OCI-LY7 (cell line): ENCODE measurements around the gene GADD45GIP1. TPM values are rescaled to one million over a fixed set of nuclear protein-coding genes. Genes with fewer than 3 reads are reported as not detected.

Source experiments
- BruUV-seq: library from RNA; stranded (reverse); fragments of 400-500 nt; replicated peaks from 2 replicates; lab custom pipeline; 2021; lab: Mats Ljungman, UMichigan
- CTCF ChIA-PET: fragments of 300-600 bp; sonication (Branson Sonifier 250); formaldehyde crosslinking; loops from one replicate; lab custom pipeline; 2022; ENCODE audit warnings: antibody characterized with exemption; ENCODE audit not compliant: unreplicated experiment; lab: Charles Lee
- POLR2A ChIA-PET: fragments of 300-600 bp; sonication (Branson Sonifier 250); formaldehyde crosslinking; loops from one replicate; lab custom pipeline; 2022; ENCODE audit warnings: antibody characterized with exemption; lab: Charles Lee
- DNase-seq: peaks from one replicate; pipeline ENCODE4 v3.0.0-alpha.2; 2015; ENCODE audit warnings: low spot score
- H2AFZ ChIP-seq: fragments of 200-600 bp; sonication (generic), shearing (Covaris generic); 2 replicates; pipeline ENCODE4 v1.6.1; 2014; ENCODE audit warnings: mild to moderate bottlenecking, antibody characterized with exemption, low read length, moderate library complexity
- H3K27ac ChIP-seq: fragments of 200-600 bp; sonication (generic); 2 replicates; pipeline ENCODE4 v1.5.1; 2014; ENCODE audit warnings: mixed run types, low read depth, mild to moderate bottlenecking, moderate library complexity, low read length, inconsistent platforms; ENCODE audit not compliant: poor library complexity, severe bottlenecking
- H3K36me3 ChIP-seq: fragments of 200-600 bp; sonication (generic); 2 replicates; pipeline ENCODE4 v1.6.1; 2014; ENCODE audit warnings: mild to moderate bottlenecking, antibody characterized with exemption, low read length, moderate library complexity, mixed read lengths; ENCODE audit not compliant: insufficient read depth
- H3K4me1 ChIP-seq: fragments of 200-600 bp; sonication (generic); 2 replicates; pipeline ENCODE4 v1.5.1; 2014; ENCODE audit warnings: mild to moderate bottlenecking, low read length; ENCODE audit not compliant: insufficient read depth, poor library complexity, severe bottlenecking
- H3K4me2 ChIP-seq: fragments of 200-600 bp; sonication (generic); 2 replicates; pipeline ENCODE4 v1.6.1; 2014; ENCODE audit warnings: mild to moderate bottlenecking, low read length
- H3K4me3 ChIP-seq: fragments of 200-600 bp; sonication (generic); 2 replicates; pipeline ENCODE4 v1.5.1; 2014; ENCODE audit warnings: mild to moderate bottlenecking, low read depth, low read length; ENCODE audit not compliant: poor library complexity, severe bottlenecking
- H3K79me2 ChIP-seq: fragments of 200-600 bp; sonication (generic); 2 replicates; pipeline ENCODE4 v1.6.1; 2016; ENCODE audit warnings: low read depth, mild to moderate bottlenecking, low read length, moderate library complexity, mixed read lengths; ENCODE audit not compliant: insufficient read depth
- H3K9me2 ChIP-seq: fragments of 200-600 bp; sonication (generic); 2 replicates; pipeline ENCODE4 v1.6.1; 2016; ENCODE audit warnings: mild to moderate bottlenecking, low read length, mixed read lengths; ENCODE audit not compliant: insufficient read depth
- H3K9me3 ChIP-seq: fragments of 200-600 bp; sonication (generic); 2 replicates; pipeline ENCODE4 v1.6.1; 2014; ENCODE audit warnings: mild to moderate bottlenecking, mixed run types, low read length, mixed read lengths
- H4K20me1 ChIP-seq: fragments of 200-600 bp; sonication (generic); 2 replicates; pipeline ENCODE4 v1.6.1; 2014; ENCODE audit warnings: mild to moderate bottlenecking, antibody characterized with exemption, low read length, moderate library complexity, mixed read lengths; ENCODE audit not compliant: insufficient read depth
- EZH2phosphoT487 ChIP-seq: fragments of 200-600 bp; sonication (generic); IDR thresholded peaks from 2 replicates; pipeline ENCODE4 v1.6.1; 2018; ENCODE audit warnings: low read depth, borderline replicate concordance, mild to moderate bottlenecking, mixed run types, antibody characterized with exemption, low read length, moderate library complexity, mixed read lengths
- intact Hi-C: fragments of 100-400 bp; cut with micrococcal nuclease; formaldehyde crosslinking; loops from one replicate; pipeline ENCODE4 v1.10.0; 2022; ENCODE audit not compliant: unreplicated experiment
- total RNA-seq, 2 experiments: library from RNA; depleted of rRNA in 1 of 2; stranded (reverse); fragments of >200 nt in 1 of 2; shearing (Covaris generic) in 1 of 2; gene quantifications; 2 replicates each; pipeline ENCODE4 v1.2.3, GENCODE V29; 2014 to 2022
- TF ChIP-seq, protein P1 (sequence below): fragments of 200-600 bp; sonication (generic); conservative IDR thresholded peaks from 2 replicates; pipeline ENCODE4 v1.5.1; 2014; ENCODE audit warnings: mild to moderate bottlenecking, antibody characterized with exemption, low read length, moderate library complexity, mixed read lengths

Gene GADD45GIP1
- total RNA-seq, 2 experiments from 2014 or later: 29.5 to 32.4 TPM

DNA sequence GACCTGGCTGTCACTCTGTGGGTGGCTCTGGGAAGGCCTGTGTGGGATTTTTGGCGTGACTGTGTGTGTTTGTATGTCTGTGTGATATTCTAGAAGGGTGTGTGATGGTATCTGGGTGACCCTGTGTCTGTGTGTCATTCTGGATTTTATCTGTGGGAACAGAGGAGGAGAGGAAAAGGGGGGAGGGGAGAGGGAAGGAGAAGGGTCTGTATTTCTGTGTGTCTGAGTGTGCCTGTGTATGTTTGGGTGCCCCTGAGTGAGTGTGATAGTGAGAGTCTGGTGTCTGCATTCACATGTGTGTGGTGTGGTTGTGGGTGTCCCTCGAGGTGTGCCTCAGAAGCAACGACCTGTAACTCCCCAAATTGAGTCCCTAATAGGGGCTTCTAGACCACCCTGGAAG lies 30.2 kb upstream of the GADD45GIP1 start:
- no peak for DNase-seq
- Histone ChIP-seq H3K9me3 (no peaks in the 10 kb centered on the region), H3K36me3 (no peaks in the 10 kb centered on the region), H3K9me2 (no peaks in the 10 kb centered on the region), H3K27ac (no peak overlapping the region), H3K79me2 (no peaks in the 10 kb centered on the region), H3K4me3 (no peak overlapping the region), H4K20me1 (no peaks in the 10 kb centered on the region), H3K4me1 (no peaks in the 10 kb centered on the region), H2AFZ (no peak overlapping the region), H3K4me2 (no peak overlapping the region)
- POLR2A ChIA-PET: no interaction called here
- no TSS peak for BruUV-seq
- CTCF ChIA-PET: no interaction called here
- intact Hi-C loops: no loop called here
- TF ChIP-seq, protein P1, sequence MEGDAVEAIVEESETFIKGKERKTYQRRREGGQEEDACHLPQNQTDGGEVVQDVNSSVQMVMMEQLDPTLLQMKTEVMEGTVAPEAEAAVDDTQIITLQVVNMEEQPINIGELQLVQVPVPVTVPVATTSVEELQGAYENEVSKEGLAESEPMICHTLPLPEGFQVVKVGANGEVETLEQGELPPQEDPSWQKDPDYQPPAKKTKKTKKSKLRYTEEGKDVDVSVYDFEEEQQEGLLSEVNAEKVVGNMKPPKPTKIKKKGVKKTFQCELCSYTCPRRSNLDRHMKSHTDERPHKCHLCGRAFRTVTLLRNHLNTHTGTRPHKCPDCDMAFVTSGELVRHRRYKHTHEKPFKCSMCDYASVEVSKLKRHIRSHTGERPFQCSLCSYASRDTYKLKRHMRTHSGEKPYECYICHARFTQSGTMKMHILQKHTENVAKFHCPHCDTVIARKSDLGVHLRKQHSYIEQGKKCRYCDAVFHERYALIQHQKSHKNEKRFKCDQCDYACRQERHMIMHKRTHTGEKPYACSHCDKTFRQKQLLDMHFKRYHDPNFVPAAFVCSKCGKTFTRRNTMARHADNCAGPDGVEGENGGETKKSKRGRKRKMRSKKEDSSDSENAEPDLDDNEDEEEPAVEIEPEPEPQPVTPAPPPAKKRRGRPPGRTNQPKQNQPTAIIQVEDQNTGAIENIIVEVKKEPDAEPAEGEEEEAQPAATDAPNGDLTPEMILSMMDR: no peak
- TF ChIP-seq EZH2phosphoT487: no peak

DNA sequence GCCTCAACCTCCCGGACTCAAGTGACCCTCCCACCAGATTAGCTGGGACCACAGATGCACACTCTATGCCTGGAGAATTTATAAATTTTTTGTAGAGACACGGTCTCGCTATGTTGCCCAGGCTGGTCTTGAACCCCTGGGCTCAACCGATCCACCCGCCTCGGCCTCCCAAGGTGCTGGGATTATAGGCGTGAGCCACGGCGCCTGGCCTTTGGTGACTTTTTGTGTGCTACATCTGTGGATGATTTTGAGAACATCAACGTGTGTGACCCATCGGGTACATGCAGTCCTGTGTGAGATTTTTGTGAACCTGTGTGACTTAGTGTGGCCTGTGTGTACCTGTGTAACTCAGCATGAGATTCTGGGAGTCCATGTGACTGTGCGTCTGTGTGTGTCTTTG lies 29.7 kb upstream of the GADD45GIP1 start:
- no TSS peak for BruUV-seq
- no peak overlapping the region for H3K4me2 ChIP-seq
- H3K79me2 ChIP-seq: no peaks in the 10 kb centered on the region
- H3K9me3 ChIP-seq: no peaks in the 10 kb centered on the region
- TF ChIP-seq EZH2phosphoT487: no peak
- TF ChIP-seq, protein P1: no peak
- H3K27ac ChIP-seq: no peak overlapping the region
- no peaks in the 10 kb centered on the region for H3K9me2 ChIP-seq
- H3K4me1 ChIP-seq: no peaks in the 10 kb centered on the region
- no peak for DNase-seq
- CTCF ChIA-PET: no interaction called here
- H4K20me1 ChIP-seq: no peaks in the 10 kb centered on the region
- POLR2A ChIA-PET: no interaction called here
- H3K4me3 ChIP-seq: no peak overlapping the region
- H2AFZ ChIP-seq: no peak overlapping the region
- no peaks in the 10 kb centered on the region for H3K36me3 ChIP-seq
- intact Hi-C loops: no loop called here

DNA sequence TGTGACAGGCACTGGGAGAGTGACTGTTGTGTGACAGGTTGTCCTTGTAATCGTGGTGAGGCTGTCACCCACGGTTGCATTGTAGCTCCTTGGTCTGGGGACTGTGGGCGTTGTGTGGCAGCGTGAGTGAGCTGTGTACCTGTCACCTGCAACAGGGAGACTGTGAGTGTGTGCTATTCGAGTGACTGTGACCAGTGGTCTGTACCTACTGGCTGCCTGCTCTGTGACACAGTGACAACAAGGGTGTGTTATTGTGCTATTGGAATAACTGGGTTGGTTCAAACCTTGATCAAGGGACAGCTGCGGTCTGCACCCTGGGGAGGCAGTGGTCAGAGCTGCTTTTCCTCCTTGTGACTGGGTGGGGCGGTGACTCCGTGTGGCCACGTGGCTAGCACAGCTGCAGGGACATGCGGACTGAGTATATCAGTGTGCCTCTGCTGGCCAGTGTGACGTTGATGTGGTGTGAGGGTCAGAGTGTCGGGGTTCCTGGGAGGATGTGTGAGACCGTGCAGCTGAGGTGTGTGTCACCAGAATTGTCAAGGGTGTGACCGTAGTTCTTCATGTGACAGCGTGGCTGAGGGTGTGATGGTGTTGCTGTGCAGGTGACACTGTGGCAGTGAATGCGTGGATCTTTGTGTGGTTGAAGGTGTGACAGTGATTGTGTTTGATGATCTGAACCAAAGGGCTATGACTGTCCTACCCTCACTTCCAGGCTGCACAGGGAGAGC lies 28.2 kb upstream of the GADD45GIP1 start:
- ChIA-PET CTCF (interaction anchor here (0.8 kb wide), 1 partner anchor 76 kb away, joined by 3 read pairs; no protein-coding TSS in a partner anchor), POLR2A (interaction anchor here (0.8 kb wide), 1 partner anchor 343 kb away, joined by 3 read pairs; no protein-coding TSS in a partner anchor)

More for the DNA sequence above, 28.2 kb upstream of the GADD45GIP1 start:
- intact Hi-C loops: no loop called here
- Histone ChIP-seq H2AFZ (no peak overlapping the region), H3K36me3 (no peaks in the 10 kb centered on the region), H3K9me2 (no peaks in the 10 kb centered on the region), H3K9me3 (no peaks in the 10 kb centered on the region), H3K79me2 (no peaks in the 10 kb centered on the region), H3K4me3 (no peak overlapping the region), H3K4me1 (no peaks in the 10 kb centered on the region), H4K20me1 (no peaks in the 10 kb centered on the region), H3K27ac (no peak overlapping the region), H3K4me2 (no peak overlapping the region)
- no TSS peak for BruUV-seq
- TF ChIP-seq, protein P1: no peak
- TF ChIP-seq EZH2phosphoT487: no peak
- no peak for DNase-seq
